K562 (cell line): Measurements from ENCODE around the gene CCDC148. TPM values are rescaled to one million over a fixed set of nuclear protein-coding genes. Genes with fewer than 3 reads are reported as not detected.

Source experiments
- E2F6 ChIP-seq, 2 experiments: IDR thresholded peaks; 2 replicates each; pipeline ENCODE4 v1.6.1; 2011; ENCODE audit warnings: borderline replicate concordance in 1 of 2, control low read depth in 1 of 2, low read depth in 1 of 2, low read length in 1 of 2, mild to moderate bottlenecking in 1 of 2, mixed read lengths in 1 of 2, moderate library complexity in 1 of 2; ENCODE audit not compliant: insufficient read depth in 1 of 2, insufficient read length in 1 of 2, poor library complexity in 1 of 2, severe bottlenecking in 1 of 2; ENCODE audit errors: extremely low read depth in 1 of 2
- HIVEP1 ChIP-seq: fragments of 250-450 bp; sonication (Bioruptor Pico); IDR thresholded peaks from 2 replicates; pipeline ENCODE4 v1.4.0; 2020; ENCODE audit warnings: mild to moderate bottlenecking
- MTA2 ChIP-seq: fragments of 450-650 bp; IDR thresholded peaks from 2 replicates; pipeline ENCODE4 v1.6.1; 2016; ENCODE audit warnings: low read depth
- SMARCA4 ChIP-seq: fragments of 450-650 bp; IDR thresholded peaks from 2 replicates; pipeline ENCODE4 v1.6.1; 2016
- SMARCE1 ChIP-seq: fragments of 450-650 bp; IDR thresholded peaks from 2 replicates; pipeline ENCODE4 v1.7.1; 2016; ENCODE audit warnings: mild to moderate bottlenecking
- polyA plus RNA-seq, 8 experiments: library from polyadenylated mRNA; depleted of rRNA in 4 of 8; stranded (reverse) in 5 of 8; unstranded in 3 of 8; fragments of >200 nt; fragmentation: Nextera tagmentation in 2 of 8; fragmentation: Illumina TruSeq in 1 of 8; extraction: Ambion mirVana in 2 of 8; extraction: Trizol in 1 of 8; gene quantifications; 2 replicates each; pipeline versions ENCODE4 v1.2.1 to v1.2.3, GENCODE V29; 2011 to 2014; ENCODE audit warnings: inconsistent platforms in 1 of 8, missing spikeins in 1 of 8
- total RNA-seq, 7 experiments: library from RNA; depleted of rRNA in 6 of 7; stranded (reverse); fragments of >200 nt in 6 of 7; fragmentation: Illumina TruSeq in 2 of 7; extraction: Trizol in 2 of 7; gene quantifications; 2 replicates each; pipeline versions ENCODE4 v1.2.1 to v1.2.3, GENCODE V29; 2011 to 2021; ENCODE audit warnings: low replicate concordance in 1 of 7
- TF ChIP-seq, protein P1 (sequence below): fragments of 200-800 bp; sonication (Bioruptor generic); IDR thresholded peaks from 2 replicates; pipeline ENCODE4 v1.6.1; 2017; ENCODE audit warnings: missing genetic modification characterization, missing compliant biosample characterization
- TF ChIP-seq, protein P2 (sequence below), 3 experiments: IDR thresholded peaks in 2 of 3; conservative IDR thresholded peaks in 1 of 3; 2 replicates each; pipeline ENCODE4 v1.5.1; 2011 to 2012; ENCODE audit warnings: low read length in 3 of 3, mild to moderate bottlenecking in 3 of 3, control low read depth in 2 of 3, improper control_type of control experiment in 1 of 3, inconsistent platforms in 1 of 3, low read depth in 1 of 3, mixed read lengths in 1 of 3, moderate library complexity in 1 of 3; ENCODE audit not compliant: insufficient read depth in 2 of 3

CCDC148 gene
- total and polyA plus RNA-seq, 9 of the 15 experiments (the other 6 are each of a cell fraction or from before 2014, with no cell fraction given), result 0.10 to 1.4 (median 0.65) TPM

- TF ChIP-seq, protein P1, sequence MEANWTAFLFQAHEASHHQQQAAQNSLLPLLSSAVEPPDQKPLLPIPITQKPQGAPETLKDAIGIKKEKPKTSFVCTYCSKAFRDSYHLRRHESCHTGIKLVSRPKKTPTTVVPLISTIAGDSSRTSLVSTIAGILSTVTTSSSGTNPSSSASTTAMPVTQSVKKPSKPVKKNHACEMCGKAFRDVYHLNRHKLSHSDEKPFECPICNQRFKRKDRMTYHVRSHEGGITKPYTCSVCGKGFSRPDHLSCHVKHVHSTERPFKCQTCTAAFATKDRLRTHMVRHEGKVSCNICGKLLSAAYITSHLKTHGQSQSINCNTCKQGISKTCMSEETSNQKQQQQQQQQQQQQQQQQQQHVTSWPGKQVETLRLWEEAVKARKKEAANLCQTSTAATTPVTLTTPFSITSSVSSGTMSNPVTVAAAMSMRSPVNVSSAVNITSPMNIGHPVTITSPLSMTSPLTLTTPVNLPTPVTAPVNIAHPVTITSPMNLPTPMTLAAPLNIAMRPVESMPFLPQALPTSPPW, result no peak
- TF ChIP-seq MTA2 (peak; percentile 57; the same call in 1 of the 2 replicates), SMARCE1 (no peak), SMARCA4 (0 out of 2 replicates have a peak, but pooled peaks have one; percentile 46), E2F6 (IDR thresholded peaks at IDR 0.05; ENCODE audit: borderline replicate concordance in 1 of 2, extremely low read depth in 1 of 2, insufficient read depth in 1 of 2, insufficient read length in 1 of 2, low read depth in 1 of 2, low read length in 1 of 2, poor library complexity in 1 of 2, severe bottlenecking in 1 of 2) (no peak), HIVEP1 (no peak)
- TF ChIP-seq, protein P2, sequence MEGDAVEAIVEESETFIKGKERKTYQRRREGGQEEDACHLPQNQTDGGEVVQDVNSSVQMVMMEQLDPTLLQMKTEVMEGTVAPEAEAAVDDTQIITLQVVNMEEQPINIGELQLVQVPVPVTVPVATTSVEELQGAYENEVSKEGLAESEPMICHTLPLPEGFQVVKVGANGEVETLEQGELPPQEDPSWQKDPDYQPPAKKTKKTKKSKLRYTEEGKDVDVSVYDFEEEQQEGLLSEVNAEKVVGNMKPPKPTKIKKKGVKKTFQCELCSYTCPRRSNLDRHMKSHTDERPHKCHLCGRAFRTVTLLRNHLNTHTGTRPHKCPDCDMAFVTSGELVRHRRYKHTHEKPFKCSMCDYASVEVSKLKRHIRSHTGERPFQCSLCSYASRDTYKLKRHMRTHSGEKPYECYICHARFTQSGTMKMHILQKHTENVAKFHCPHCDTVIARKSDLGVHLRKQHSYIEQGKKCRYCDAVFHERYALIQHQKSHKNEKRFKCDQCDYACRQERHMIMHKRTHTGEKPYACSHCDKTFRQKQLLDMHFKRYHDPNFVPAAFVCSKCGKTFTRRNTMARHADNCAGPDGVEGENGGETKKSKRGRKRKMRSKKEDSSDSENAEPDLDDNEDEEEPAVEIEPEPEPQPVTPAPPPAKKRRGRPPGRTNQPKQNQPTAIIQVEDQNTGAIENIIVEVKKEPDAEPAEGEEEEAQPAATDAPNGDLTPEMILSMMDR (IDR thresholded peaks at IDR 0.05 in 2 of 3, conservative IDR thresholded peaks at IDR 0.05 in 1 of 3; ENCODE audit: insufficient read depth in 2 of 3, low read depth in 1 of 3, low read length in 3 of 3), result peak; percentile 45 to 72 (median 65); a peak in 5 of 6 replicates
- TF ChIP-seq, all 486 proteins: peak for 26
Measured at GRCh38 chr2:158464426-158465281, 8.1 kb upstream of the CCDC148 start (continued).
